Omental fat pad (tissue), 4 donors: Measurements from ENCODE around the gene NMT1. TPM values are rescaled to one million over a fixed set of nuclear protein-coding genes. Genes with fewer than 3 reads are reported as not detected.
A peak's percentile ranks its signal among the peaks of the same experiment; 100 is the strongest.

ENCODE experiments used
- ATAC-seq: fragments of 150-250 bp; one replicate; pipeline ENCODE4 v1.9.1; 2016; ENCODE audit warnings: mild to moderate bottlenecking, moderate library complexity; ENCODE audit not compliant: low FRiP score
- DNase-seq: peaks from one replicate; pipeline ENCODE4 v3.0.0-alpha.2; 2019; ENCODE audit warnings: low spot score
- total RNA-seq, 4 donors: library from RNA; depleted of rRNA; stranded (reverse); fragments of >200 nt; gene quantifications; one replicate each; pipeline ENCODE4 v1.1.0, GENCODE V29; 2016
- TF ChIP-seq, protein P1 (sequence below), 3 donors: fragments of 450-650 bp; IDR thresholded peaks; one replicate each; pipeline ENCODE4 v1.5.1; 2016 to 2017; ENCODE audit warnings: antibody characterized with exemption in 3 of 3, mild to moderate bottlenecking in 3 of 3, moderate library complexity in 2 of 3

The NMT1 gene
- total RNA-seq, 4 donors from 2014 or later: 57.3 to 101 (median 78.1) TPM

GRCh38 chr17:45063198-45063597, 2.1 kb downstream of the NMT1 start:
- ATAC-seq: no peak
- no peak for DNase-seq
- TF ChIP-seq, protein P1, sequence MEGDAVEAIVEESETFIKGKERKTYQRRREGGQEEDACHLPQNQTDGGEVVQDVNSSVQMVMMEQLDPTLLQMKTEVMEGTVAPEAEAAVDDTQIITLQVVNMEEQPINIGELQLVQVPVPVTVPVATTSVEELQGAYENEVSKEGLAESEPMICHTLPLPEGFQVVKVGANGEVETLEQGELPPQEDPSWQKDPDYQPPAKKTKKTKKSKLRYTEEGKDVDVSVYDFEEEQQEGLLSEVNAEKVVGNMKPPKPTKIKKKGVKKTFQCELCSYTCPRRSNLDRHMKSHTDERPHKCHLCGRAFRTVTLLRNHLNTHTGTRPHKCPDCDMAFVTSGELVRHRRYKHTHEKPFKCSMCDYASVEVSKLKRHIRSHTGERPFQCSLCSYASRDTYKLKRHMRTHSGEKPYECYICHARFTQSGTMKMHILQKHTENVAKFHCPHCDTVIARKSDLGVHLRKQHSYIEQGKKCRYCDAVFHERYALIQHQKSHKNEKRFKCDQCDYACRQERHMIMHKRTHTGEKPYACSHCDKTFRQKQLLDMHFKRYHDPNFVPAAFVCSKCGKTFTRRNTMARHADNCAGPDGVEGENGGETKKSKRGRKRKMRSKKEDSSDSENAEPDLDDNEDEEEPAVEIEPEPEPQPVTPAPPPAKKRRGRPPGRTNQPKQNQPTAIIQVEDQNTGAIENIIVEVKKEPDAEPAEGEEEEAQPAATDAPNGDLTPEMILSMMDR (IDR thresholded peaks at IDR 0.05): no peak

- TF ChIP-seq, protein P1 (IDR thresholded peaks at IDR 0.05): no peak
- DNase-seq (no peak), ATAC-seq (no peak)
Observed at GRCh38 chr17:45067637-45068036, 6.5 kb downstream of the NMT1 start.

- TF ChIP-seq, protein P1 (IDR thresholded peaks at IDR 0.05): no peak
- no peak for ATAC-seq
- DNase-seq: no peak
Observed at GRCh38 chr17:45070001-45070400, 8.9 kb downstream of the NMT1 start.

GRCh38 chr17:45070809-45071208, 9.7 kb downstream of the NMT1 start:
- TF ChIP-seq, protein P1 (IDR thresholded peaks at IDR 0.05): no peak
- DNase-seq (no peak), ATAC-seq (no peak)

DNA sequence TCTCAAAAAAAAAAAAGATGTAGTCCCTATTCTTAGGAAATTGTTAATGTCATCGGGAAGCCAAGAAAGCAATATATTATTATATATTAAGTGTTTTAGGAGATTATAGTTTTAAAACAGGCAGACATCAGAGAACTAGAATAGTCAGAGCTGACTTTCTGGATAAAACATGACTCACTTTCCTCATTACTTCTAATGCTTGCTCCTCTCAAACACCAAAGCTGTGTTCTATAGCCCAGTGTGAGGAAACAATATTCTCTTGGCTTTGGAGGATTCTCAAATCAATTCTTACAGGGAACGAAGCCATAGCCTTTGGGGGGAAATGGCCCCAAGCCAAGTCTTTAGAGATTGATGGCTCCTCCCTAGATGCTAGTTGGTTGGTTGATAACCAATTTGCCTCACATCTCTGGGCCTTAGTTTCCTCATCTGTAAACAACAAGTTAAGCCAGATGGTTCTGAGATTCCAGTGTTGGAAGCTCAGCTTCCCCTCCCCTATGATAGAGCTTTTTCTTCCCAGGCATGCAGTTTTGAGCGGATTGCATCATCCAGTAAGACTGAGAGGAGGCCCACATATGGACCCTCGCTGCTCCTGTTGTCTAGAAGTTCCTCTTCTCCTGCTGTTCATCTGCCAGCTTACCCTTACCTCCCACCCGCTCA, 12.4 kb downstream of the NMT1 start:
- TF ChIP-seq, protein P1 (IDR thresholded peaks at IDR 0.05): no peak
- no peak for DNase-seq
- ATAC-seq: peak; percentile 62

DNA sequence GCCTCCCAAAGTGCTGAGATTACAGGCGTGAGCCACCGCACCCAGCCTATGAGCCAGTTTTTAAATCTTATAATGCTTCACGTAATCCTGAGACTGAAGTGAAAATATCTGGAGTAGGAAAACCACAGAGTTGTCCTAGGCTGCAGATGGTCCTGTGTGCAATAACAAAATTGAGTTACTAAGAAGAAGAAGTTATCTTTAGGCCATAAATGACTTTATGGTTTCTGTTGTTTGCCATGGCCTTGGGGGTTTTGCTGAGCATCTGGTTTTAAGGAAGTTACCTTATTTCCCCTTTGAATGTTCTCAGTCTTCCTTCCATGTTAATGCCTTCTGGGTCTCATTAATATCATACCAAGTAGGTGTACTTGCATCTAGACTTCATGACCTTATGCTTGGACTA, 16.5 kb downstream of the NMT1 start:
- ATAC-seq: no peak
- TF ChIP-seq, protein P1 (IDR thresholded peaks at IDR 0.05): no peak
- DNase-seq: no peak

- DNase-seq (no peak), ATAC-seq (no peak)
- TF ChIP-seq, protein P1 (IDR thresholded peaks at IDR 0.05): no peak
Observed at GRCh38 chr17:45081047-45081703, 20.1 kb downstream of the NMT1 start.
